Parathyroid adenoma (tissue), 2 donors: ENCODE measurements around the gene DLGAP4.

Experiments used
- H2AFZ ChIP-seq: fragments of 300-600 bp; sonication (generic); one replicate; pipeline ENCODE4 v1.7.0; 2017; ENCODE audit warnings: antibody characterized with exemption, mild to moderate bottlenecking
- H3K27ac ChIP-seq: fragments of 300-600 bp; sonication (generic); one replicate; pipeline ENCODE4 v1.7.0; 2017
- H3K27me3 ChIP-seq: fragments of 300-600 bp; sonication (generic); one replicate; pipeline ENCODE4 v1.7.0; 2017; ENCODE audit warnings: low read length; ENCODE audit not compliant: control insufficient read depth, insufficient read depth
- H3K36me3 ChIP-seq: fragments of 300-600 bp; sonication (generic); one replicate; pipeline ENCODE4 v1.7.0; 2017; ENCODE audit warnings: low read length; ENCODE audit not compliant: control insufficient read depth, insufficient read depth
- H3K4me1 ChIP-seq: fragments of 300-600 bp; sonication (generic); one replicate; pipeline ENCODE4 v1.7.0; 2017; ENCODE audit warnings: control low read depth
- H3K4me2 ChIP-seq: fragments of 300-600 bp; sonication (generic); one replicate; pipeline ENCODE4 v1.7.0; 2017; ENCODE audit warnings: low read length
- H3K4me3 ChIP-seq: fragments of 300-600 bp; sonication (generic); one replicate; pipeline ENCODE4 v1.7.0; 2017; ENCODE audit warnings: low read depth, low read length
- H3K79me2 ChIP-seq: fragments of 300-600 bp; sonication (generic); one replicate; pipeline ENCODE4 v1.7.0; 2017; ENCODE audit warnings: control low read depth
- H3K9ac ChIP-seq: fragments of 300-600 bp; sonication (generic); one replicate; pipeline ENCODE4 v1.7.0; 2017; ENCODE audit warnings: mild to moderate bottlenecking
- H3K9me3 ChIP-seq: fragments of 300-600 bp; sonication (generic); one replicate; pipeline ENCODE4 v1.7.0; 2017; ENCODE audit warnings: low read length; ENCODE audit not compliant: control insufficient read depth
- CTCF ChIP-seq: fragments of 300-600 bp; sonication (generic); IDR thresholded peaks from one replicate; pipeline ENCODE4 v1.7.0; 2017; ENCODE audit warnings: antibody characterized with exemption, mild to moderate bottlenecking
- donor health status: primary hyperparathyroidism.

Gene DLGAP4

GRCh38 chr20:36310215-36310981 is 4.3 kb downstream of the DLGAP4 start:
- Histone ChIP-seq H3K27ac (no peak overlapping the region), H3K9me3 (no peaks in the 10 kb centered on the region), H3K9ac (no peak overlapping the region), H3K4me1 (peaks cover 2% of the 10 kb centered on the region), H3K4me2 (no peak overlapping the region), H3K79me2 (no peaks in the 10 kb centered on the region), H2AFZ (no peak overlapping the region), H3K36me3 (no peaks in the 10 kb centered on the region), H3K4me3 (no peak overlapping the region), H3K27me3 (no peaks in the 10 kb centered on the region)
- no peak for TF ChIP-seq CTCF

GRCh38 chr20:36311141-36311853 is 5.2 kb downstream of the DLGAP4 start:
- no peak overlapping the region for H3K4me2 ChIP-seq
- no peak overlapping the region for H2AFZ ChIP-seq
- no peak overlapping the region for H3K9ac ChIP-seq
- no peaks in the 10 kb centered on the region for H3K79me2 ChIP-seq
- H3K36me3 ChIP-seq, result no peaks in the 10 kb centered on the region
- H3K27me3 ChIP-seq, result no peaks in the 10 kb centered on the region
- no peak overlapping the region for H3K4me3 ChIP-seq
- H3K4me1 ChIP-seq, result no peaks in the 10 kb centered on the region
- TF ChIP-seq CTCF, result no peak
- no peaks in the 10 kb centered on the region for H3K9me3 ChIP-seq
- no peak overlapping the region for H3K27ac ChIP-seq

DNA sequence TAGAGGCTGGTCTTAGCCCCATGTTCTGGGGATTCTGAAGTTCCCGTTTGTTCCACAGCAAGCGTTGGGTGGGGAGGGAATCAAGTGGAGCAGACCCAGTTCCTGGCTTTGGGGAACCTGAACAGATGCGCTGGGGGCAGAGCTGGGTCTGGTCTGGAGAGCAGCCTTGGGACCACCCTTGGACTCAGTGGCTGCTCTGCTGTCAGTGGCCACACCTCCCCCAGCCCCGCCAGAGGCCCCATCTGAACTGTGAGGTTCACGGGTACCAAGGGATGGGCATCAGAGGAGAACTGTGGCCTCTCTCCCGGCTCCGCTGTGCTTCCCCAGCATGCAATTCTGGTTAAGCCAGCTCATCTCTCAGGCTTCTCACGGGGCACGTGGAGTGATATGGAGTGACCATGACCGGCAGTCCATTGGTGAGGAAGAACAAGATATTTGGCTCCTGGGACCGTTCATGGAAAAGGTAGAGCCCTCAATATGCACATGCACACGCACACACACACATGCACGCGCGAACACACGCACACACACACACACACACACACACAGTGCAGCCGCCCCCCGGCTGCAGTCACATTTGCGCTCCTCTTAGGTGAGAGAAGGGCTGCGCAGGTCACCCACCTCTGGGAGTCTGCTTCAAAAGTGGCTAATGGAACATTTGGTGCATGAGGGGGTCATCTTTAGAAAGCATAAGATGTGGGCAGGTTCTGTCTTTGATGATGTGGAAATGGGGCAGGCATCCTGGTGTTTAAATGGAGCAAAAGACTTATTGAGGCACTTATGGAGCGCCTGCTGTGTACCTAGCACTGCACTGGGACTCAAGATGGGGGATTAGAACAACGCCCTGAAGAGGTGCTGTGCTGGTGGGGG is 6.0 kb downstream of the DLGAP4 start:
- no peak for TF ChIP-seq CTCF
- no peak overlapping the region for H3K27ac ChIP-seq
- no peaks in the 10 kb centered on the region for H3K27me3 ChIP-seq
- no peaks in the 10 kb centered on the region for H3K36me3 ChIP-seq
- H3K9me3 ChIP-seq, result no peaks in the 10 kb centered on the region
- H3K79me2 ChIP-seq, result no peaks in the 10 kb centered on the region
- H3K4me2 ChIP-seq, result no peak overlapping the region
- H2AFZ ChIP-seq, result no peak overlapping the region
- H3K4me1 ChIP-seq, result no peaks in the 10 kb centered on the region
- H3K4me3 ChIP-seq, result no peak overlapping the region
- no peak overlapping the region for H3K9ac ChIP-seq

- H3K4me2 ChIP-seq, result no peak overlapping the region
- no peaks in the 10 kb centered on the region for H3K27me3 ChIP-seq
- H3K79me2 ChIP-seq, result no peaks in the 10 kb centered on the region
- no peak overlapping the region for H2AFZ ChIP-seq
- no peaks in the 10 kb centered on the region for H3K4me1 ChIP-seq
- H3K9me3 ChIP-seq, result no peaks in the 10 kb centered on the region
- H3K9ac ChIP-seq, result no peak overlapping the region
- no peak overlapping the region for H3K4me3 ChIP-seq
- H3K36me3 ChIP-seq, result no peaks in the 10 kb centered on the region
- H3K27ac ChIP-seq, result no peak overlapping the region
- TF ChIP-seq CTCF, result no peak
These were observed 6.7 kb downstream of the DLGAP4 start for GRCh38 chr20:36312724-36313441.
